Umbilical cord (tissue), 2 donors: ENCODE data around the gene HOXC13. TPM values are rescaled to one million over a fixed set of nuclear protein-coding genes. Genes with fewer than 3 reads are reported as not detected.
A peak's percentile ranks its signal among the peaks of the same experiment; 100 is the strongest.

Experiments used
- DNase-seq: peaks from one replicate; pipeline ENCODE4 v3.0.0-alpha.2; 2015; ENCODE audit warnings: low spot score
- total RNA-seq: library from RNA; depleted of rRNA; stranded (reverse); fragments of >200 nt; gene quantifications from one replicate; pipeline ENCODE4 v1.2.3, GENCODE V29; 2014; ENCODE audit warnings: low replicate concordance; ENCODE audit not compliant: insufficient read depth

Gene HOXC13
- total RNA-seq, 1 donor from 2014 or later = 1.2 TPM

DNA sequence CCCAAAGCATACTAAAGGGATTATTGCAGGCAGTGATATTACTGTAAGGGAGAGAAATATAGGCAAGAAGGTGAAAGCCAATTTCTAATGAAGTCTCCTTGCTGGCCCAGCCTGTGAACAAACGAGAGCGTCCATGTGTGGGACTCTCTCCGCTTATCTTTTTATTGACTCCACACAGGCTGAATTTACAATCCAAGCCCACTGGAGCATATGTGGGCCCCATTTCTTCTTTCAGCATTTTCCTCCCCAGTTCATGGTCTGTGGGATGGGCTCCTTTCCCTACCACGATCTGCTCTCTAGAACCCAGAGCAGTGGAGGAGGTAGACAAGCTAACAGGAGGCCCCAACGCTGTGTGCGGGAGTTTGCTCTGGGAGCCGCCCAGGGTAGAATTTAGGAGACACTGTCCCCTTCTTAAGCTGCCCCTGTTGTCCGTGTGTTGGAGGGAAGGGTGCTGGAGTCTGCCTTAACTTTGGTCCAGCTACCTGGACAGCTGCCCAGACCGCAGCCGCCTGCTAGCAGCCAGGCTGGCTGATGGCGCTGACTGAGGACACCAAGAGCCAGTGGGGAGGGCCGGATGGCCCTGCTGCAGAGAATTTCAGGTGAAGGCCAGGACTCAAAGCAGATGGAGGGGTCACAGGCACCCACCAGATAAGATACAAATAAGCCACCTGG lies 31.1 kb downstream of the HOXC13 start:
- DNase-seq = no peak

DNA sequence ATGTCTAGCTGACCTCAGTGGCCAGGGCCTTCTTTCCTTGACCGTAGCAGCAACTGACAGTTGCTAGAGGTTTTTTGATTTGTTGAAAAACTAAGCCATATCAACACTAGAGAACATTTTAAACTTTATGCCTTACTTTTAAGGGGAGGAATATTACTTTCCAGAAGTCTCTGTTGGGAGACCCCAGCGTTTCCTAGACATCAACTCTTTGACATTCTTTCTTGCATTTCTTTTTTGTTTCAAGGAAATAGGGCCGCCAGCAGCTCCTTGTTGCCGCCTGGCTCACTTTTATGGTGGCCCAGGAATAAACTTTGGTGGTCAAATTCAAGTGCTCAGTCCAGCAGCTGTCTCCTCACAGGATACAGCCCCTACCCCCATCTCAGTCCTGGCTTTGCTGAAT lies 31.8 kb downstream of the HOXC13 start:
- DNase-seq = no peak

DNA sequence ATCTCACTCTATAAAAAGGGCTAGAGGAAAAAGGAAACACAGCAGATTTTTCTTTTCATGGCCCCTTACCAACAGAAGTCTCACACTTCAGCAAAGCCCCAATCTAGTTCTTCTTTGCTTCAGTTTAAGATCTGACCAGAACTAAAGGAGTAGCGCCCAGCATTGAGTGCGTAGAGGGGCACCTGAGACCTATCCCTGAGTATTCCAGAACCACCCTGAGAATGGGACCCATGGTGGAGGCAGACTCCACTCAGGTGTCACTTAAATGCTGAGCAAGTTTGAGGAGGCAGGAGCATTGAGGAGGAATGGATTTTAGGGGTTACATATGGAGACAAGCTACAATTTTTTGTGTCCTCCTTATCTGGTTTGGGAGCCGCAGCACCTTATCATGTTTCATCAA lies 32.5 kb downstream of the HOXC13 start:
- no peak for DNase-seq

DNA sequence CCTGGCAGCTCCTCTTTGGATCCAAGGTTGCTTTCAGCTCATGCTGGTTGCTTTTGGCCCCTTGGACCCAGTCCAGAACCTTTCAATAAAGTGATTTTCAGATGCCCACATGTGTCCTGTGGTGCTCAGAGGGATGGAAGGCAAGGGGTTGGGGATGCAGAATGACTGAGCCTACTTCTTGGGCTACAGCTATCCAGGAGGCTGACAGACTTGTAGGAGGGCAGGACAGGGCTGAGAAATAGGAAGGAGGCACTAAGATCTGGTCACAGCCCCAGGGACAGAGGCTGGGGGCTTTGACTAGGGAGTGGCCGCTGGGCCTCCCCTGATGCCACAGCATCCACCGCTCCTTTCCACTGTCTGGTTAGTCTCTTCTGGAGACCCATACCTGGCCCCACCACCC lies 33.1 kb downstream of the HOXC13 start:
- no peak for DNase-seq

DNA sequence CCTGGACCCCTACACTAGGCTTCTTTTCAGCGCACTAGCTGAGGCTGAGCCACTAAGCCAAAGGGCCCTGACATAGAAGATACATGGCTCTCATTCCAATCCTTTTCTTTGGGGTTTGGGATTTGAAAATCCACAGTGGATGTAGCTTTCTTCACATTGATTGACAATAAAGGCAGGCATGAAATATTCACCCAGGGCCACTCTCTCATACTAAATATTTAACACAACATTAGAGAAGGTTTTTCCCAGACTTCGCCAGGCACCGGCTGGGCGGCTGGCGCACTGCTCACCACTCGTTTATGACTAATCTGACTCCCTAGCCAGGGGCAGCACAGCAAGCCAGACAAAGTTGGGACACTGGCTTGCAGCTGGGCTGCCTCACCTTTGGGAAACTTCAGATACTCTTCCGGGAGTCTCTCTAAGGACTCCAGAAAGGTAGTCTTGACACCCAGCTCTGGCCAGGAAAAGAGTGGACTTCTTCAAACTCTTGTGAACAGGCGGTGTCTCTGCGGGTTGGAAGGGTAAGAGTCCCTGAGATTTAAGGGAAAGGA lies 33.6 kb downstream of the HOXC13 start:
- DNase-seq = no peak

DNA sequence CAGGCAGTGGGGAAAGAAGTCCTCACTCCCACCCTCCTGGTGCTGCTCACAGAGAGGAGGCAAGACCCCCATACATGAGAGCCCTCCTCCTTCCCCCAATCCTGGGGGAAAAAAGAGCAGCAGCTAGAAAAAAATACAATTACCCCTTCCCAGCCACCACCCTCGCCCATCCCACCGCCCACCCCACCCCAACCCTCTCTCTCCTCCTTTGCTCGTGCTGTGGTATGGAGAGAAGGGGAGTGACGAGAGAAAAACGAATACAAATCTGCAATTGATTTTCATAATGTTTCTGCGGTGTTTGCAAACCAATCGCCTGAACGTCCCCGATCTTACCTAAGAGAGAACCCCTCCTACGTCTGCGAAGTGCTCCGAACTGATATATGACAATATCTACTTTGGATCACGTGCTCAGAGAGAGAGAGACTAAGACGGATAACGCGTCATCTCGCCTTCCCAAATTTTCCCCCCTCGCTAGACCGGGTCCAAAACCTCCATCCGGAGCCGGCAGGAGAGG lies 34.1 kb downstream of the HOXC13 start, which contains the start of gene HOXC11:
Gene HOXC11, plus strand, starts transcription at position 405 of the 514 bp plus-strand sequence. CDS start 116 bp downstream, outside the sequence.
- peak; percentile 37 for DNase-seq

DNA sequence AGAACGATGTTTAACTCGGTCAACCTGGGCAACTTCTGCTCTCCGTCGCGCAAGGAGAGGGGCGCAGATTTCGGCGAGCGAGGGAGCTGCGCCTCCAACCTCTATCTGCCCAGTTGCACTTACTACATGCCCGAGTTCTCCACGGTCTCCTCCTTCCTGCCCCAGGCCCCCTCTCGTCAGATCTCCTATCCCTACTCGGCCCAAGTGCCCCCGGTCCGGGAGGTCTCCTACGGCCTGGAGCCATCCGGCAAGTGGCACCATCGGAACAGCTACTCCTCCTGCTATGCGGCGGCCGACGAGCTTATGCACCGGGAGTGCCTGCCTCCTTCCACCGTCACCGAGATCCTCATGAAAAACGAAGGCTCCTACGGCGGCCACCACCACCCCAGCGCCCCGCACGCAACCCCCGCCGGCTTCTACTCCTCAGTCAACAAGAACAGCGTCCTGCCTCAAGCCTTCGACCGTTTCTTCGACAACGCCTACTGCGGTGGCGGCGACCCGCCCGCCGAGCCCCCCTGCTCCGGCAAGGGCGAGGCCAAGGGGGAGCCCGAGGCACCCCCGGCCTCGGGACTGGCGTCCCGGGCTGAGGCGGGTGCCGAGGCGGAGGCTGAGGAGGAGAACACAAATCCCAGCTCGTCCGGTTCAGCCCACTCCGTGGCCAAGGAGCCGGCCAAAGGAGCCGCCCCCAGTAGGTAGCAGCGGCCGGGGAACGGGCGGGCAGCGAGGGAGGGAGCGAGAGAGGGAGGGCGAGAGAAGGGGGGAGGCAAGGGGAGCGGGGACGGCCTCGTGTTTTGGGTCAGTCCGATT lies 34.8 kb downstream of the HOXC13 start:
- DNase-seq = peak; percentile 77

DNA sequence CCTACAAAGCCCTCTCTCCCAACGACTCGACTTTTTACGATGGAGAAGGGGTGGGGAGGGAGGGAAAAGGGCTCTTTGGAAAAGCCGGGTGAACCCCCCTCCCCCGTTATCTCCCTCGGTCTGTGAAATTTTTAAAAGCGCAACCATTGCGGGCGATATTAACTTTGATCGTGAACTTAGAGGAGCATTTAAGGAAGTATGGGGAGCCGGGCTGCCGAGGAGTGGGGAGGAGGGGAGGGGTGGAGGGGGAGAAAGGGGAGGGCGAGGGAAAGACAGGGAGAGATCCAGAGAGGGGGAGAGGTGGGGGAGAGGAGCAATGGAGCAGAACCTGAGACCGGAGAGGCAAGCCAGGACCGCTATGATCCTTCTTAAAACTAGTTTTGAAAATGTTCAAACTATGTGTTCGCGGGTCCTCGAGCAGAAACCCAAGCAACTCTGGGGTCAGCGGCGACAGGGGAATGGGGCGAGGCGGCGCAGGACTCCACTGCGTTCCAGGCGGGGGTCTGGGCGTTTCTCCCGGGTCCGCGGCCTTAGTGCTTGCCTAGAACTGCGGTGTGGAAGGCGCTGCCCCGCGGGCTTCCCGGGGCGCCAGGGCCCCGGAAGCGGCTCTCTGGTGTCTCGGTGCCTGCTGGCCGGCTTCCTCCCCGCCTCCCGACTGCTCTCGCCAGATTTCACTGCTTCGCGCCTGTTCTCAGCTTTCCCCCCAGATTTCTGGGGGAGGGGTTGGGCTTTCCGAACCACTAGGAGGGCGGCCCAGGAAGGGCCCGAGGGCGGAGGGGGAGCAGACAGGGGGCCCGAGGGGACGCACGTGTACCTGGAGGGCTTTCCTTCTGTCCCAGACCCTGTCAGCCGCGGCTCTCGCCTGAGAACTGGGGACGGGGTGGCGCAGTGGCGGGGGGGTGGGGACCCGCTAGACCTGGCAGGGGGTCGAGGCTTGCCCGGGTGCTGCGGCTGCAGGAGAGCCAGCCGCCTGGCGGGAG lies 35.7 kb downstream of the HOXC13 start, which contains the start of gene HOTAIR:
Gene HOTAIR, minus strand, starts transcription at position 871 of the 980 bp plus-strand sequence.
- peak; percentile 62 for DNase-seq

DNA sequence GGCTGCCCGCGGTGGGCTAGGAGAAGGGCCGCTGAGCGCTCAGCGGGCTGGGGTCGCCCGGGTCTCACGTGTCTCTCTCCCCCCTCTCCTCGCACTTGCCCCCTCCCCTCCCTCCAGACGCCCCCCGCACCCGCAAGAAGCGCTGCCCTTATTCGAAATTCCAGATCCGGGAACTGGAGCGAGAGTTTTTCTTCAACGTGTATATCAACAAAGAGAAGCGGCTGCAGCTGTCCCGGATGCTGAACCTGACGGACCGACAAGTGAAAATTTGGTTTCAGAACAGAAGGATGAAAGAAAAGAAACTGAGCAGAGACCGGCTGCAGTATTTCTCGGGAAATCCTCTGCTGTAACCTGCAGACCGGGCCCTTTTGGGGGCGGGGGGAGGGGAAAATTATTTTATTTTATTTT lies 36.4 kb downstream of the HOXC13 start:
- DNase-seq = peak; percentile 46

DNA sequence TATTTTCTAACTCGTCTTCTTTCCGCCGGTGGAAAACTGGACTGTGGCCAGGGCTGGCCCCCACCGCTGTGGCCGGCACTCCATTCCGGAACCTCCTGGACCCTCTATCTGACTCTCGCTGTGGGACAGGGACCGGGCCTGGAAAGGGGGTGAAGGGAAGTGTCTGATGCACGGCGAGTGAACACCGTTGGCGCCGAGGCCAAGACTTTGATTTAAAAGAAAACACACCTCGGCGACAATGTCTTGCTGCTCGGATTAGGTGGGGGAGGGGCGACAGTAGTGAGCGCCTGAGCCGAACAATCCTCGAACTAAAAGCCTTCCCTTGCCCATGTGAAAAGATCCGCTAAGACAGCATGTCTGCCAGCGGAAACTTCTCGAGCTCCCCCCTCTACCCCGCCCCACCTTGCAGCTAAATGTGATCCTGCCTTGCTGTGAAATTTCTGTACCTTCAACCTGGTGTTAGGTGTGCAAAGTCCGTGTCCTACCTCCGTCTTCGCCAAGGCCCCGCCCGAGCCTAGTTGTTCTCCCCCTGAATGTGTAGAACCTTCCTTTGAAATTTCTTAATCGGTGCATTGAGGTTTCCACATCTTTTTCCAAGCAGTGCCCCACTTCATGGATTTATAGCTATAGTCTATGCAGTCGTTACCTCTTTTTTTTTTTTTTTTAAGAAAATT lies 37.0 kb downstream of the HOXC13 start:
- no peak for DNase-seq

DNA sequence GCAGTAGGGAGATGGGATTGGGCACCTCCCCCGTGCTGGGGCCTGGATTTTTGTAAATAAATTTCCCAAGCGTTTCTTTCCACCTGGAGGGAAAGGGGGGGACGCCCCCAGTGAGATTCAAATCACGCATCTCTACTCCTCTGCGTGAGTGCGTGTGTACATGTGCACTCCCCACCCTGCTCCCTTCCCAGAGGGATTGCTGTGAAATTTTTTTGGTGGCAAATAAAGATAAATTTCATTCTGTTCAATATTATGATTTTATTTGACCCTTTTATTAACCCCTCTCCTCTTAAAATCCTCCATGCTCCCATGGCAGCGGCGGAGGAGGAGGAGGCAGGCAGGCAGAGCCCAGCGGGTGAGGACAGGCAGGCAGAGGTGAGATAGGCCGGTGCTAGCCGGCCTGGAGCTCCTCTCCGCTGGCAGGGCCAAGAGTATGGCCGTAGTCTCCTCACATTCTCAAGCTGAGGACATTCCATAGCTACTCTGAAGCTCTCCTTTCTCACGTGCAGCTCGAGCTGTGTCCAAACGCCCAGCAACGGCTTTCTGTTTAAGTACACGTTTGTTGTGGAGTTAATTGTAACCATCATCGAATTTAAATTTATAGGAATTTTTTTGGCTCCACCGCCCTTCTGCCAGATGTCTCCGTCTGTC lies 37.7 kb downstream of the HOXC13 start:
- no peak for DNase-seq

DNA sequence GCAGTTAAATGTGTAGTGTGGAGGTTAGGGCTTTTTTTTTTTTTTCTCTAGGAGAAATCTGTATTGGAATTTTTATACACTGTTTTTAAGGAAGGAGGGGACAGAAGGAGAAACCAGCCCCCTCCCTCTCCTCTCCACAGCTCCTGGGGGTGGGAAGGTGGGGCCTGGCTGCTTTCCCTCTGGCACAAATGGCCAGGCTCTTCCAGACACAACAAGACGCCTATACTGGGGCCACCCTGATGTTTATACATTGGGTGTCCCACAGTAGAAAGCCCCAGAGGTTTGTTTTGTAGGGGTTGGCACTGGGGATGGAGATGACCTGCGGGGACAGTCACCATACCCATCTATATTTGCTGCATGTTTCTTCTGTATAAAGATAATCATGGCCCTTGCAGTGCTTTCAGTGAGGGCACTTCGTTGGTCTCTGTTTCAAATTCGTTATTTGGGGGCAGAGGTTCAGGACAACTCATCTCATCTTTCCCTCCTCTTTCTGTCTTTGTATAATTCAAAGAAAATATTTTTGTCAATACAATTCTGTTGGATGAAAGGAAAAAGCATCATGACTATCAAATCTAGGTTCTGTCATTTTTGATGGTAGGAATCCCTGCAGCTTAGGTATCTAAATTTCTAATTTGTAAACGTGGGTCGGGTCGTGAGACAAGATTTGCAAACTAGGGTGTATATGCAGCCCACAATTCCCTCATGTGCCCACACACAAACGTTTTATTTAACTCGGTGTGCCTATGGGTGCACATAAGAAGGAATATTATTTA lies 38.4 kb downstream of the HOXC13 start:
- no peak for DNase-seq

DNA sequence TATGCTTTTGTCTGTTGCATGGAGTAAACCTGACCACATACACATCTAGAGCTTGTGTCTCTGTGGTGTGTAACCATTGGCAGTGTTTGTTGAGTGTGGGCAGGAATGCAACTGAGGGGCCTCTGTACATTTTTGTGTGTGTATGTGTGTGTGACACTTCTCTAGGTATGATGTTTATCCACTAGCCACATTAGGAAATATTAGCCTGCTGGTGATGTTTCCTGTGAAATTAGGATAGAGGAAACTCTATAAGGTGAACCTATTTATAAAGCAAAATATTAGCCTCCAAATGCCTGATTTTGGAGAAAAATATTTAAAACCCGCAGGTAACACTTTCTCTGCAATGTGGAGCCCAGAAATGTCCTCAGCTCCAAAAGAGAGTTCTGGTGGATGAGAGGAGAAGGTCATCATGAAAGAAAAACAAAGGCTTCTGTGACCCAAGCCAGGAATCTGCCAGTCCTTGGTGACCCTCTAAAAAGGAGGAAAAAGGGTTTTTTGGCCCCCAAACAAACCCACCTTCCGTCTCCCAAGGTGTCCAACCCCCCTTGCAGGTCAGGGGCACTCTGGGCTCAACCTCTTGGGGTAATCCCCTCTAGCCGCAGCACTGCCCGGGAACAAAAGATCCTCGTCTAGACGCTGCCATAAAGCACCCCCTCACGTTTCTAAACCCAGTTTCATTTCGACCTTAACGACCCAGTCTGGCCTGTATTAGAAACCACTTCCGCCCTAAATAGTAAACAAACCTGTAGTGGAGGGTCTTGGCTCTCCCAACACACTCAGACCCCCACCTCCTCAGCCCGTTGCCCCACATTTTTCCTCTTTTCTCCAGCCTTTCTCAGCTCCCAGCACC lies 39.2 kb downstream of the HOXC13 start:
- no peak for DNase-seq

DNA sequence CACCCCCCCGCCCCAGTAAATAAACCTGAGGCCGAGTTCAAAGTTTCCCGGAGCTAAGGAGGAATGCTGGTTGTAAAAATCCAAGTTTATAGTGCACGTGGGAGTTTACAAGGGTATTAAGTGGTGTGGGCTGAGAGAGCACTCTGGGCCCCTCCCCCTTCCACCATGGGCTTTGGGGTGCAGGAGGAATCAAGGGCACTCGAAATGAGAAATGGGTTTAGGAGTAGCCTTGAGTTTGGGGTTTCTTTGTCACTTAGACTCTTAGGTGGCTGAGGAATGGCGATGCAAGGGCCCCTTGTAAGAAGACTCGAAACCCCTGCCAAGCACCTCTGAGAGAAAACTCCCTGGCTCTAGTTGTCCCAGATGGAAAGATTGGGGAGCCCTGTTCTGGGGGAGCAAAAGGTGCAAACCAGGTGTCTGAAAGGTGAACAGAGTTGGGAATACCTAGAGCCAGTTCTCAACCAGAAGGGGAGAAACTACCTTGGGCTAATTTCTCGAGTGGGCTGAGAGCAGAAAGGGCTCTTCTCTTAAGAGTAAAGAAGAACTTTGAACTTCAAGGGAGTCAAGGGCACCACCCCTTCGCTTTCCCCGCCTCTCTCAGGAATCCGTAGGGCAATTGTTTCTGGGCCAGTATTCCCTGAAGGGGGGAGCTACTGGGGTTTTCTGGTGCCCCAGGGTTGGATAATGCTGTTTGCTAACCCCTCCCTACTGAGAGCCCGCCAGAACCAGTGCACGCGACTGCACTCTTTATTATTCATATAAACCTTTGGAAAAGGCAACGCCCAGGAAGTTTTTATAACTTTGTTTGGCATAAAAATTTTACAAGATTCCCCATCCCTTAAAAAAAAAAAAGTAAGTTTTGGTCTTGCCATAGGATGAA lies 40.1 kb downstream of the HOXC13 start:
- DNase-seq = peak; percentile 69

DNA sequence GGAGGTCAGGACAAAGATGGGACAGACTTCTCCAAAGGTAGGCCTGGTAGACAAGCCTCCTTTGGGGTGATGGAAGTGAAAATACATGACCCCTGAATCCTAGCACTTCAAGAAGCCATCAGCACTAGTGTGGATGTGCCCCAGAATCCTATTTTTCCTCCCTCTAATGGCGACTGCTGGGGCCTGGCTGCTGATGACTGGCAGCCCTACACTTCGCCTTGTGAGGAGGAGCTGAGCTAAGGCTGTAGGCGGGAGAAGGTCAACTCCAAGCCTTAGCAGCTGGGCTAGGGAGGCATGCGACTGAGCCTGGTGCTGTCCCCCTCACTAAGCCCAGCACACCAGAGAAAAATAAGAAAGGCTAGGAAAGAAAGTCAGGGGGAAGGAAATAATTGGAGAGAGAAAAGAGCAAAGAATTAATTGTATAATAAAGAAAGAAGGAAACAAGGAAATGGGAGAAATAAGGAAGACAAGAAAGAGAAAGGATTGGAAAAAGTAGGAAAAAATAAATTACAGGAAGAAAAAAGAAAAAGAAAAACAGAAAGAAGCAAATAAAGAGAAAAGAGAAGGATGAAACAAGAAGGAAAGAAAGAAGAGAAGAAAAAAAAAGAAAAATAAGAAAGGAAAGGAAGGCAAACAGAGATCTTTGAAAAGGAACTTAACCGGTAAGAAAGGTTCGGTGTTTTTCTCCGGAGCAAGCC lies 41.6 kb downstream of the HOXC13 start:
- DNase-seq = peak; percentile 69

DNA sequence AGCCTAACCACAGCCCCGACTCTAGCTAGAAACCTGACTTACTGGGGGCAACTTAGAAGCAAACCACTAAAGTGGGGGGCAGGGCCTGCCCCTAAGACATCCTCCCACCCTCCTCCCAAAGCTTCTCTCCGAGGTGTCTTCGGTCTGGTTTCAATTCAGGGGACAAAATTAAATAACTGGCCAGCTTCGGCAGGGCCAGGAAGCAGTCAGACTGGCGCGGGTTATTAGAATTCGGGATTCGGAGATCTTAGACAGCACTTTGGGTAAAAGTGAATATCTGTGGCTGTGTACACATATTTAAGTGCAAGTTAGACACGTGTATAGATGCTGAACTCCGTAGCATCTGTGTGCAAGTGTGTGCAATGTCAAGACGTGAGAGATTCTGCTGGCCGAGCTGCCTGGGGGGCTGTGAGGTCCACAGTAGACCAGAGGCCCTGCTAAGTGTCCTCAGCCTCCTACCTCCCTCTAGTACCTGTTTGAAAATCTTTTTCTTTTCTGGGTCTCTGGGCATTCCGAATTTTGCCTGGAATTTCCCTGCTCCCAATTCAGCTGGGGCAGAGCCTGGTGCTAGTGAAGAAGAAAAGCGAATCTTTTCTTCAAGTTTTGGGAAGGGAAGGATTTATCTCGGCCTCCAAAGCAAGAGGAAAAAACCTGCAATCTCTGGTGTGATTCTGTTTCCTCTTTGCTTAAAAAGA lies 42.3 kb downstream of the HOXC13 start:
- peak; percentile 44 for DNase-seq
